MG63 (cell line): ENCODE data around the gene FLG. TPM values are rescaled to one million over a fixed set of nuclear protein-coding genes. Genes with fewer than 3 reads are reported as not detected.
"Not testable (repeated sequence)": the region's sequence is repeated elsewhere in the genome, so short reads cannot be mapped to it uniquely, and the experiment has no call there.

Source experiments
- DNase-seq: peaks from one replicate; pipeline ENCODE4 v3.0.0-alpha.2; 2020
- H3K27me3 ChIP-seq: fragments of 250-450 bp; sonication (Bioruptor Pico); 2 replicates; pipeline ENCODE4 v1.5.1; 2020; ENCODE audit warnings: mild to moderate bottlenecking, moderate library complexity
- H3K36me3 ChIP-seq: fragments of 250-450 bp; sonication (Bioruptor Pico); 2 replicates; pipeline ENCODE4 v1.5.1; 2020; ENCODE audit warnings: mild to moderate bottlenecking, moderate library complexity
- H3K4me3 ChIP-seq: fragments of 250-450 bp; sonication (Bioruptor Pico); 2 replicates; pipeline ENCODE4 v1.5.1; 2020; ENCODE audit warnings: mild to moderate bottlenecking, moderate library complexity
- H3K9me3 ChIP-seq: fragments of 250-450 bp; sonication (Bioruptor Pico); 2 replicates; pipeline ENCODE4 v1.5.1; 2020; ENCODE audit warnings: mild to moderate bottlenecking, moderate library complexity
- total RNA-seq: library from RNA; depleted of rRNA; stranded (reverse); fragments of >200 nt; shearing (Covaris generic); gene quantifications from 2 replicates; pipeline ENCODE4 v1.2.3, GENCODE V29; 2014; ENCODE audit warnings: low replicate concordance; rRNA removed

FLG gene
- total RNA-seq, 1 experiment from 2014 or later = not detected

DNA sequence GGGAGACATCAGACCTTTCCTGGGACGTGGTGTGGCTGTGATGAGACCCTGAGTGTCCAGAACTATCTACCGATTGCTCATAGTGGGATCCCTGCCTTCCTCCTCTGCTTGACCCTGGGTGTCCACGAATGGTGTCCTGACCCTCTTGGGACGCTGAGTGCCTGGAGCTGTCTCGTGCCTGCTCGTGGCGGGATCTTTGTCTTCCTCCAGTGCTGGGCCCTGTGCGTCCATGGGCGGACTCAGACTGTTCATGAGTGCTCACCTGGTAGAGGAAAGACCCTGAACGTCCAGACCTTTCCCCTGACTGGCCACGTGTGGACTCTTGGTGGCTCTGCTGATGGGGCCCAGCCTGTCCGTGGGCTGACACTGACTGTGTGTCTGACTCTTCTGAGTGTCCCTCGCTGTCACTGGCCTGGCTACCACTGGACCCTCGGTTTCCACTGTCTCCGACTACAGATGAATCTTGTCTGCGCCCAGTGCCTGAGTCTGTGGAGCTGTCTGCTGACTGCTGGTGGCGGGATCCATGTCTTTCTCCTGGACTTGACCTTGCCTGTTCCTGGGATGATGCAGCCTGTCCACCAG lies 15.6 kb downstream of the FLG start:
- DNase-seq, H3K27me3 ChIP-seq, H3K36me3 ChIP-seq, H3K9me3 ChIP-seq, H3K4me3 ChIP-seq: not testable (repeated sequence)

DNA sequence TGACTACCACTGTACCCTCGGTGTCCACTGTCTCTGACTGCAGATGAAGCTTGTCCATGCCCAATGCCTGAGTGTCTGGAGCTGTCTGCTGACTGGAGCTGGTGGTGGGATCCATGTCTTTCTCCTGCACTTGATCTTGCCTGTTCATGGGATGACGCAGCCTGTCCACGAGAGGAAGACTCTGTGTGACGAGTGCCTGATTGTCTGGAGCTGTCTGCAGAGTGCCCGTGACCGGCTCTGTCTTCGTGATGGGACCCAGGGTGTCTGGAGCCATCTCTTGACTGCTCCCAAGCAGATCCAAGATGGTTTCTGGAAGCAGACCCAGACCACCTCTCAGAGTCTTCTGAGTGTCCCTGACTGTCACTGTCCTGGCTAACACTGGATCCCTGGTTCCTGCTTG lies 16.3 kb downstream of the FLG start:
- H3K4me3 ChIP-seq, DNase-seq, H3K9me3 ChIP-seq: not testable (repeated sequence)

DNA sequence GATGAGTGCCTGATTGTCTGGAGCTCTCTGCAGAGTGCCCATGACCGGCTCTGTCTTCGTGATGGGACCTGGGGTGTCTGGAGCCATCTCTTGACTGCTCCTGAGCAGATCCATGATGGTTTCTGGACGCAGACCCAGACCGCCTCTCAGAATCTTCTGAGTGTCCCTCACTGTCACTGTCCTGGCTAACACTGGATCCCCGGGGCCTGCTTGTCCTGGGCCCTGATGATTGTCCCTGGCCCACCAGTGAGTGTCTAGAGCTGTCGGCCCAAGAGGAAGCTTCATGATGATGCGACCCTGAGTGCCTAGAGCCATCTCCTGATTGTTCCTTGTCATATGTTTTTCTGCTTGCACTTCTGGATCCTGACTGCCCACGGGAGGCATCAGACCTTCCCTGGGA lies 17.1 kb downstream of the FLG start:
- H3K9me3 ChIP-seq, H3K27me3 ChIP-seq, DNase-seq, H3K36me3 ChIP-seq, H3K4me3 ChIP-seq: not testable (repeated sequence)

More for the DNA sequence above, 16.3 kb downstream of the FLG start:
- not testable (repeated sequence) for H3K36me3 ChIP-seq, H3K27me3 ChIP-seq

DNA sequence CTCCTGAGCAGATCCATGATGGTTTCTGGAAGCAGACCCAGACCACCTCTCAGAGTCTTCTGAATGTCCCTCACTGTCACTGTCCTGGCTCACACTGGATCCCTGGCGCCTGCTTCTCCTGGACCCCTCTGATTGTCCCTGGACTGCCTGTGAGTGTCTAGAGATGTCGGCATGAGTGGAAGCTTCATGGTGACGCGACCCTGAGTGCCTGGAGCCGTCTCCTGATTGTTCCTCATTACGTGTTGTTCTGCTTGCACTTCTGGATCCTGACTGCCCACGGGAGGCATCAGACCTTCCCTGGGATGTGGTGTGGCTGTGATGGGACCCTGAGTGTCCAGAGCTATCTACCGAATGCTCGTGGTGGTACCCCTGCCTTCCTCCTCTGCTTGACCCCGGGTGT lies 18.9 kb downstream of the FLG start:
- not testable (repeated sequence) for H3K4me3 ChIP-seq, H3K36me3 ChIP-seq, DNase-seq, H3K9me3 ChIP-seq, H3K27me3 ChIP-seq

DNA sequence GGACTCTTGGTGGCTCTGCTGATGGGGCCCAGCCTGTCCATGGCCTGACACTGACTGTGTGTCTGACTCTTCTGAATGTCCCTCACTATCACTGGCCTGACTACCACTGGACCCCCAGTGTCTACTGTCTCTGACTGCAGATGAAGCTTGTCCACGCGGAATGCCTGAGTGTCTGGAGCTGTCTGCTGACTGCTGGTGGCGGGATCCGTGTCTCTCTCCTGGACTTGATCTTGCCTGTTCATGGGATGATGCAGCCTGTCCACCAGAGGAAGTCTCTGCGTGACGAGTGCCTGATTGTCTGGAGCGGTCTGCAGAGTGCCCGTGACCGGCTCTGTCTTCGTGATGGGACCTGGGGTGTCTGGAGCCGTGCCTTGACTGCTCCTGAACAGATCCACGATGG lies 20.3 kb downstream of the FLG start:
- H3K36me3 ChIP-seq = not testable (repeated sequence)

DNA sequence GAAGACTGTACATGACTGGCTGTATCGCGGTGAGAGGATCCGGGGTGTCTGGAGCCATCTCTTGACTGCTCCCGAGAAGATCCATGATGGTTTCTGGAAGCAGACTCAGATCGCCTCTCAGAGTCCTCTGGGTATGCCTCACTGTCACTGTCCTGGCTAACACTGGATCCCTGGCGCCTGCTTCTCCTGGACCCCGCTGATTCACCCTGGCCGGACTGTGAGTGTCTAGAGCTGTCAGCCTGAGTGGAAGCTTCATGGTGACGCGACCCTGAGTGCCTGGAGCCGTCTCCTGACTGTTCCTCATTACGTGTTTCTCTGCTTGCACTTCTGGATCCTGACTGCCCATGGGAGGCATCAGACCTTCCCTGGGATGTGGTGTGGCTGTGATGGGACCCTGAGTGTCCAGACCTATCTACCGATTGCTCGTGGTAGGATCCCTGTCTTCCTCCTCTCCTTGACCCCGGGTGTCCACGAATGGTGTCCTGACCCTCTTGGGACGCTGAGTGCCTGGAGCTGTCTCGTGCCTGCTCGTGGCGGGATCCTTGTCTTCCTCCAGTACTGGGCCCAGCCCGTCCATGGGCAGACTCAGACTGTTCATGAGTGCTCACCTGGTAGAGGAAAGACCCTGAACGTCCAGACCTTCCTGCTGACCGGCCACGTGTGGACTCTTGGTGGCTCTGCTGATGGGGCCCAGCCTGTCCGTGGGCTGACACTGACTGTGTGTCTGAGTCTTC lies 21.7 kb downstream of the FLG start:
- not testable (repeated sequence) for H3K27me3 ChIP-seq

More for the DNA sequence above, 20.3 kb downstream of the FLG start:
- H3K9me3 ChIP-seq, H3K4me3 ChIP-seq, DNase-seq, H3K27me3 ChIP-seq: not testable (repeated sequence)

DNA sequence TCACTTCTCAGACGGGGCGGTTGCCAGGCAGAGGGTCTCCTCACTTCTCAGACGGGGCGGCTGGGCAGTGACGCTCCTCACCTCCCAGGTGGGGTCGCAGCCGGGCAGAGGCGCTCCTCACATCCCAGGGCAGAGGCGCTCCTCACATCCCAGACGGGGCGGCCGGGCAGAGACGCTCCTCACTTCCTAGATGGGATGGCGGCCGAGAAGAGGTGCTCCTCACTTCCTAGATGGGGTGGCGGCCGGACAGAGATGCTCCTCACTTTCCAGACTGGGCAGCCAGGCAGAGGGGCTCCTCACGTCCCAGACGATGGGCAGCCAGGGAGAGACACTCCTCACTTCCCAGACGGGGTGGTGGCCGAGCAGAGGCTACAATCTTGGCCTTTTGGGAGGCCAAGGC lies 68.6 kb downstream of the FLG start:
- not testable (repeated sequence) for H3K36me3 ChIP-seq, H3K27me3 ChIP-seq, DNase-seq, H3K4me3 ChIP-seq, H3K9me3 ChIP-seq

More for the DNA sequence above, 21.7 kb downstream of the FLG start:
- H3K4me3 ChIP-seq, H3K36me3 ChIP-seq, H3K9me3 ChIP-seq, DNase-seq: not testable (repeated sequence)

Other genes with a start within 250 kb of the FLG start
- gene TCHHL1, start 236.2 kb downstream of the FLG start, total RNA-seq = not detected in 2 replicates
- 0.10 TPM in 1 of 2 replicates, not detected in the other for gene TCHH, start 209.8 kb downstream of the FLG start, total RNA-seq
- not detected in 2 replicates for gene RPTN, start 166.0 kb downstream of the FLG start, total RNA-seq
- not detected in 2 replicates for gene HRNR, start 101.0 kb downstream of the FLG start, total RNA-seq
- gene FLG2, start 34.8 kb upstream of the FLG start, total RNA-seq = not detected in 2 replicates
- gene CRNN, start 89.0 kb upstream of the FLG start, total RNA-seq = not detected in 2 replicates
- gene LCE5A, start 185.6 kb upstream of the FLG start, total RNA-seq = not detected in 2 replicates
- gene CRCT1, start 189.2 kb upstream of the FLG start, total RNA-seq = not detected in 2 replicates
- gene LCE3E, start 241.5 kb upstream of the FLG start, total RNA-seq = not detected in 2 replicates